SK-N-SH (cell line): ENCODE measurements around the gene NOTCH3. TPM values are rescaled to one million over a fixed set of nuclear protein-coding genes. Genes with fewer than 3 reads are reported as not detected.

Experiments
- CTCF ChIA-PET: fragments of 300-600, 350-600 bp; formaldehyde crosslinking; extraction: SDS; loops from one replicate; lab custom pipeline; 2021; lab: Yijun Ruan, JAX
- POLR2A ChIA-PET: fragments of 350-600 bp; sonication (Branson Sonifier 250); formaldehyde crosslinking; extraction: SDS; loops from one replicate; lab custom pipeline; 2020; ENCODE audit warnings: antibody characterized with exemption, inconsistent platforms; lab: Yijun Ruan, JAX
- DNase-seq: peaks from one replicate; pipeline ENCODE4 v3.0.0; 2012
- H2AFZ ChIP-seq: fragments of 200-600 bp; sonication (generic); 2 replicates; pipeline ENCODE4 v1.8.1; 2016; ENCODE audit warnings: antibody characterized with exemption, mild to moderate bottlenecking, low read depth
- H3F3A ChIP-seq: fragments of 200-600 bp; sonication (generic); replicated peaks from 2 replicates; pipeline ENCODE3; 2016; ENCODE audit warnings: antibody characterized with exemption, mild to moderate bottlenecking; ENCODE audit not compliant: insufficient read depth
- H3K27ac ChIP-seq, 2 experiments: fragments of 200-500 bp in 1 of 2; fragments of 200-600 bp in 1 of 2; sonication (Bioruptor generic) in 1 of 2; sonication (generic), shearing (Covaris generic) in 1 of 2; 2 replicates each; pipeline versions ENCODE4 v1.5.1 to v1.6.1; 2014 to 2016; ENCODE audit warnings: low read depth in 2 of 2, inconsistent platforms in 1 of 2, low read length in 1 of 2, mild to moderate bottlenecking in 1 of 2, mixed read lengths in 1 of 2
- H3K27me3 ChIP-seq: fragments of 200-600 bp; sonication (generic), shearing (Covaris generic); 2 replicates; pipeline ENCODE4 v1.6.1; 2016; ENCODE audit warnings: mixed run types; ENCODE audit not compliant: insufficient read depth
- H3K36me3 ChIP-seq, 2 experiments: fragments of 200-500 bp in 1 of 2; fragments of 200-600 bp in 1 of 2; sonication (Bioruptor generic) in 1 of 2; sonication (generic) in 1 of 2; replicated peaks in 1 of 2; 2 replicates each; pipeline versions ENCODE3 to v1.5.1; 2014 to 2016; ENCODE audit warnings: low read length in 1 of 2, mild to moderate bottlenecking in 1 of 2; ENCODE audit not compliant: insufficient read depth in 2 of 2, control insufficient read depth in 1 of 2
- H3K4me1 ChIP-seq, 2 experiments: fragments of 200-500 bp in 1 of 2; fragments of 200-600 bp in 1 of 2; sonication (Bioruptor generic) in 1 of 2; sonication (generic), shearing (Covaris generic) in 1 of 2; 2 replicates each; pipeline versions ENCODE4 v1.5.1 to v1.6.1; 2014 to 2016; ENCODE audit warnings: low read depth in 1 of 2, low read length in 1 of 2, mixed run types in 1 of 2; ENCODE audit not compliant: insufficient read depth in 2 of 2, control insufficient read depth in 1 of 2
- H3K4me2 ChIP-seq: fragments of 200-600 bp; sonication (generic), shearing (Covaris generic); 2 replicates; pipeline ENCODE4 v1.6.1; 2017; ENCODE audit warnings: mixed run types
- H3K4me3 ChIP-seq, 2 experiments: fragments of 200-500 bp in 1 of 2; fragments of 200-600 bp in 1 of 2; sonication (Bioruptor generic) in 1 of 2; sonication (generic), shearing (Covaris generic) in 1 of 2; 2 replicates each; pipeline versions ENCODE4 v1.5.1 to v1.8.1; 2014 to 2016; ENCODE audit warnings: low read depth in 2 of 2, inconsistent platforms in 1 of 2, low read length in 1 of 2, mild to moderate bottlenecking in 1 of 2, mixed read lengths in 1 of 2, moderate library complexity in 1 of 2
- H3K79me2 ChIP-seq: fragments of 200-600 bp; sonication (generic); 2 replicates; pipeline ENCODE4 v1.8.1; 2017; ENCODE audit warnings: mild to moderate bottlenecking; ENCODE audit not compliant: insufficient read depth
- H3K9ac ChIP-seq: fragments of 200-600 bp; sonication (generic); 2 replicates; pipeline ENCODE4 v1.6.1; 2017; ENCODE audit warnings: mixed run types
- H3K9me2 ChIP-seq: fragments of 200-600 bp; sonication (generic); 2 replicates; pipeline ENCODE4 v1.6.1; 2017; ENCODE audit warnings: mixed run types
- H3K9me3 ChIP-seq: fragments of 200-600 bp; sonication (generic); 2 replicates; pipeline ENCODE4 v1.6.1; 2017; ENCODE audit warnings: mixed run types, mild to moderate bottlenecking, moderate library complexity
- H4K20me1 ChIP-seq: fragments of 200-600 bp; sonication (generic); 2 replicates; pipeline ENCODE4 v1.6.1; 2017; ENCODE audit warnings: mild to moderate bottlenecking, mixed run types; ENCODE audit not compliant: insufficient read depth
- CHD2 ChIP-seq: fragments of 150-350 bp; IDR thresholded peaks from 2 replicates; pipeline ENCODE4 v1.6.1; 2018; ENCODE audit warnings: low read length; ENCODE audit not compliant: partially characterized antibody
- CTCF ChIP-seq: fragments of 200-600 bp; sonication (generic); IDR thresholded peaks from 2 replicates; pipeline ENCODE4 v1.6.1; 2017; ENCODE audit warnings: antibody characterized with exemption, mild to moderate bottlenecking, moderate library complexity
- EP300 ChIP-seq, 2 experiments: IDR thresholded peaks; 2 replicates each; pipeline versions ENCODE4 v1.4.0 to v1.6.1; 2012; ENCODE audit warnings: borderline replicate concordance in 1 of 2, low read depth in 1 of 2, low read length in 1 of 2
- EZH2phosphoT487 ChIP-seq: fragments of 200-600 bp; sonication (generic); IDR thresholded peaks from 2 replicates; pipeline ENCODE4 v1.6.1; 2017; ENCODE audit warnings: low read depth, mixed run types, mild to moderate bottlenecking, antibody characterized with exemption, moderate library complexity, borderline replicate concordance
- FOSL2 ChIP-seq: IDR thresholded peaks from 2 replicates; pipeline ENCODE4 v1.4.0; 2012; ENCODE audit warnings: low read depth, mild to moderate bottlenecking, moderate library complexity, borderline replicate concordance
- FOXJ3 ChIP-seq: sonication (generic); formaldehyde crosslinking; IDR thresholded peaks from 2 replicates; pipeline ENCODE4 v1.5.1; 2020; ENCODE audit warnings: mild to moderate bottlenecking, missing genetic modification reagents
- GATA2 ChIP-seq: sonication (generic); formaldehyde crosslinking; IDR thresholded peaks from 2 replicates; pipeline ENCODE4 v1.5.0; 2020; ENCODE audit warnings: mild to moderate bottlenecking, missing genetic modification reagents
- IRF3 ChIP-seq: fragments of 150-350 bp; IDR thresholded peaks from 2 replicates; pipeline ENCODE4 v1.6.1; 2016; ENCODE audit warnings: mild to moderate bottlenecking, low read depth, low read length
- MXI1 ChIP-seq: IDR thresholded peaks from 2 replicates; pipeline ENCODE4 v1.6.1; 2012; ENCODE audit warnings: mild to moderate bottlenecking, low read depth, low read length, improper control_type of control experiment
- RCOR1 ChIP-seq: fragments of 150-350 bp; IDR thresholded peaks from 2 replicates; pipeline ENCODE4 v1.6.1; 2017; ENCODE audit warnings: antibody characterized with exemption, low read length
- RFX5 ChIP-seq: IDR thresholded peaks from 2 replicates; pipeline ENCODE4 v1.6.1; 2012; ENCODE audit warnings: mild to moderate bottlenecking, improper control_type of control experiment, low read length
- RXRA ChIP-seq: IDR thresholded peaks from 2 replicates; pipeline ENCODE4 v1.4.0; 2012; ENCODE audit warnings: low read depth, mild to moderate bottlenecking, borderline replicate concordance
- TCF12 ChIP-seq: IDR thresholded peaks from 2 replicates; pipeline ENCODE4 v1.4.0; 2012
- TEAD4 ChIP-seq: IDR thresholded peaks from 2 replicates; pipeline ENCODE4 v1.4.0; 2012; ENCODE audit warnings: mild to moderate bottlenecking, borderline replicate concordance; ENCODE audit not compliant: insufficient read depth
- USF2 ChIP-seq: fragments of 150-350 bp; IDR thresholded peaks from 2 replicates; pipeline ENCODE4 v1.6.1; 2017; ENCODE audit warnings: antibody characterized with exemption, low read length, low read depth, borderline replicate concordance
- YY1 ChIP-seq: IDR thresholded peaks from 2 replicates; pipeline ENCODE4 v1.4.0; 2012; ENCODE audit warnings: low read depth, mild to moderate bottlenecking
- WGBS: methylation state at CpG from one replicate; pipeline ENCODE4 v1.1.6; 2017; ENCODE audit warnings: low lambda C conversion rate; 5-methylcytosine and 5-hydroxymethylcytosine counted together
- polyA plus RNA-seq, 3 experiments: library from polyadenylated mRNA; depleted of rRNA; stranded (reverse); fragments of >200 nt; gene quantifications; 2 replicates each; pipeline ENCODE4 v1.2.3, GENCODE V29; 2012

NOTCH3 gene
- polyA plus RNA-seq, 1 of the 3 experiments (the other 2 are of a cell fraction) = 7.0 TPM

- no peaks in the 10 kb centered on the region for H3K36me3 ChIP-seq
- POLR2A ChIA-PET = no interaction called here
- H3K9ac ChIP-seq = no peak overlapping the region
Measured at GRCh38 chr19:15185188-15185587, 15.6 kb downstream of the NOTCH3 start.

GRCh38 chr19:15184776-15185175 is 16.0 kb downstream of the NOTCH3 start:
- ChIA-PET POLR2A (no interaction called here), CTCF (interaction anchor here (1.1 to 1.7 kb wide), 4 partner anchors 9 to 376 kb away, joined by 3 to 5 read pairs (median 4); no protein-coding TSS in a partner anchor)
- no peak for TF ChIP-seq CHD2
- TF ChIP-seq EZH2phosphoT487 = no peak
- TF ChIP-seq FOXJ3 = no peak
- no peak for TF ChIP-seq GATA2 (CRISPR knock-in tag)
- TF ChIP-seq RCOR1 = no peak
- TF ChIP-seq CTCF = no peak
- TF ChIP-seq USF2 = no peak
- TF ChIP-seq MXI1 = no peak
- no peak for TF ChIP-seq RXRA
- no peak for TF ChIP-seq TEAD4
- no peak overlapping the region for H3K4me3 ChIP-seq
- no peak for DNase-seq
- H3K4me2 ChIP-seq = no peak overlapping the region
- H3K36me3 ChIP-seq = no peaks in the 10 kb centered on the region
- no peaks in the 10 kb centered on the region for H3K27me3 ChIP-seq
- no peaks in the 10 kb centered on the region for H3K79me2 ChIP-seq
- WGBS = 89% methylated on average over 4 of the region's 4 CpGs
- no peaks in the 10 kb centered on the region for H3F3A ChIP-seq
- no peaks in the 10 kb centered on the region for H3K9me3 ChIP-seq
- no peak overlapping the region for H3K27ac ChIP-seq
- no peak overlapping the region for H2AFZ ChIP-seq
- H3K4me1 ChIP-seq = no peaks in the 10 kb centered on the region
- H4K20me1 ChIP-seq = no peaks in the 10 kb centered on the region
- H3K9me2 ChIP-seq = no peaks in the 10 kb centered on the region
- H3K9ac ChIP-seq = no peak overlapping the region

More at GRCh38 chr19:15185188-15185587, 15.6 kb downstream of the NOTCH3 start:
- H2AFZ ChIP-seq = no peak overlapping the region
- no peak overlapping the region for H3K4me2 ChIP-seq
- H3K79me2 ChIP-seq = no peaks in the 10 kb centered on the region
- no peaks in the 10 kb centered on the region for H3F3A ChIP-seq
- no peaks in the 10 kb centered on the region for H3K27me3 ChIP-seq
- 75% methylated on average over 7 of the region's 12 CpGs for WGBS
- TF ChIP-seq IRF3 (no peak), CHD2 (no peak), EP300 (IDR thresholded peaks at IDR 0.05; ENCODE audit: borderline replicate concordance in 1 of 2, low read depth in 1 of 2, low read length in 1 of 2) (no peak), FOXJ3 (no peak), FOSL2 (no peak), TCF12 (no peak), YY1 (no peak), RFX5 (no peak)
- TF ChIP-seq, all 33 proteins: peak for 0
- Histone ChIP-seq H4K20me1 (no peaks in the 10 kb centered on the region), H3K4me3 (no peak overlapping the region), H3K9me3 (no peaks in the 10 kb centered on the region), H3K9me2 (no peaks in the 10 kb centered on the region), H3K27ac (no peak overlapping the region), H3K4me1 (no peaks in the 10 kb centered on the region)
- CTCF ChIA-PET = interaction anchor here (1.7 kb wide), 1 partner anchor 10 kb away, joined by 5 read pairs; no protein-coding TSS in a partner anchor
- DNase-seq = no peak
